ENCODE data around the gene DOK1.

The DOK1 gene

GRCh38 chr2:74577448-74577847, 22.9 kb downstream of the DOK1 start:
- no peaks in the 10 kb centered on the region for H3K79me2 ChIP-seq (ENCODE audit: insufficient read depth, low read depth)
- no peaks in the 10 kb centered on the region for H3K4me1 ChIP-seq (ENCODE audit: low read depth, poor library complexity, severe bottlenecking)
- no peak overlapping the region for H3K4me3 ChIP-seq (IDR thresholded peaks at IDR 0.05; ENCODE audit: insufficient read depth, low read depth, low read length)
- no peak overlapping the region for H2AFZ ChIP-seq (ENCODE audit: low read depth)
- no peak for TF ChIP-seq CTCF (conservative IDR thresholded peaks at IDR 0.05; ENCODE audit: low read depth, low read length)
- no peaks in the 10 kb centered on the region for H4K20me1 ChIP-seq (ENCODE audit: insufficient read depth)
- no peaks in the 10 kb centered on the region for H3K36me3 ChIP-seq (ENCODE audit: insufficient read depth)
- H3K27me3 ChIP-seq (ENCODE audit: insufficient read depth, low read depth), result no peaks in the 10 kb centered on the region
- no peak overlapping the region for H3K9ac ChIP-seq
- H3K27ac ChIP-seq, result no peak overlapping the region
- no peak overlapping the region for H3K4me2 ChIP-seq

- Histone ChIP-seq H2AFZ (ENCODE audit: low read depth) (no peak overlapping the region), H3K27ac (no peak overlapping the region), H3K9ac (no peak overlapping the region), H3K4me3 (IDR thresholded peaks at IDR 0.05; ENCODE audit: insufficient read depth, low read depth, low read length) (no peak overlapping the region), H3K27me3 (ENCODE audit: insufficient read depth, low read depth) (no peaks in the 10 kb centered on the region), H3K79me2 (ENCODE audit: insufficient read depth, low read depth) (no peaks in the 10 kb centered on the region), H3K36me3 (ENCODE audit: insufficient read depth) (no peaks in the 10 kb centered on the region), H3K4me2 (no peak overlapping the region), H3K4me1 (ENCODE audit: low read depth, poor library complexity, severe bottlenecking) (no peaks in the 10 kb centered on the region), H4K20me1 (ENCODE audit: insufficient read depth) (no peaks in the 10 kb centered on the region)
- no peak for TF ChIP-seq CTCF (conservative IDR thresholded peaks at IDR 0.05; ENCODE audit: low read depth, low read length)
These were observed 23.9 kb downstream of the DOK1 start for GRCh38 chr2:74578408-74578807.

DNA sequence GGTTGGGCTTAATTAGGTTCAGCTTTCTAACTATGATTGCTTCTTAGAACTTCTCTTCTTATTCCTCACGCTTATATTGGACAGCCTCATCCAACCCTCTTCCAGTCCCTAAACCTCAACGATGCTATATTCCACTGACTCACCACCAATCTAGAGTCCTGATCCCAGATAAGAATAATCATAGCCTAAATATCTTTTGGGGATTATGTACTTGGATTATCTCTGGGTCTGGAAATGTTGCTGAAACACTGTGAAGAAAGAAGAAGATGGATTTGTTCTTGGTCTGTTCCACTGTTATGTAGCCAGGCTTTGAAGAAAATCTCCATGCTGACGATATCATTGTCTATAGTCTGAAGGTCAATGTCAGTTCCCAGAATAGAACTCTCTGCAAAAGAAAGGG, 26.9 kb downstream of the DOK1 start:
- Histone ChIP-seq H4K20me1 (ENCODE audit: insufficient read depth) (no peaks in the 10 kb centered on the region), H3K4me2 (no peak overlapping the region), H2AFZ (ENCODE audit: low read depth) (no peak overlapping the region), H3K4me3 (IDR thresholded peaks at IDR 0.05; ENCODE audit: insufficient read depth, low read depth, low read length) (no peak overlapping the region), H3K9ac (no peak overlapping the region), H3K27ac (no peak overlapping the region), H3K27me3 (ENCODE audit: insufficient read depth, low read depth) (no peaks in the 10 kb centered on the region), H3K4me1 (ENCODE audit: low read depth, poor library complexity, severe bottlenecking) (peaks cover 12% of the 10 kb centered on the region), H3K79me2 (ENCODE audit: insufficient read depth, low read depth) (no peaks in the 10 kb centered on the region), H3K36me3 (ENCODE audit: insufficient read depth) (no peaks in the 10 kb centered on the region)
- no peak for TF ChIP-seq CTCF (conservative IDR thresholded peaks at IDR 0.05; ENCODE audit: low read depth, low read length)

- Histone ChIP-seq H2AFZ (ENCODE audit: low read depth) (no peak overlapping the region), H3K27ac (no peak overlapping the region), H4K20me1 (ENCODE audit: insufficient read depth) (no peaks in the 10 kb centered on the region), H3K36me3 (ENCODE audit: insufficient read depth) (no peaks in the 10 kb centered on the region), H3K4me1 (ENCODE audit: low read depth, poor library complexity, severe bottlenecking) (peaks cover 12% of the 10 kb centered on the region), H3K9ac (no peak overlapping the region), H3K27me3 (ENCODE audit: insufficient read depth, low read depth) (no peaks in the 10 kb centered on the region), H3K4me3 (IDR thresholded peaks at IDR 0.05; ENCODE audit: insufficient read depth, low read depth, low read length) (no peak overlapping the region), H3K4me2 (no peak overlapping the region), H3K79me2 (ENCODE audit: insufficient read depth, low read depth) (no peaks in the 10 kb centered on the region)
- TF ChIP-seq CTCF (conservative IDR thresholded peaks at IDR 0.05; ENCODE audit: low read depth, low read length), result no peak
These were observed 27.7 kb downstream of the DOK1 start for GRCh38 chr2:74582184-74582583.

DNA sequence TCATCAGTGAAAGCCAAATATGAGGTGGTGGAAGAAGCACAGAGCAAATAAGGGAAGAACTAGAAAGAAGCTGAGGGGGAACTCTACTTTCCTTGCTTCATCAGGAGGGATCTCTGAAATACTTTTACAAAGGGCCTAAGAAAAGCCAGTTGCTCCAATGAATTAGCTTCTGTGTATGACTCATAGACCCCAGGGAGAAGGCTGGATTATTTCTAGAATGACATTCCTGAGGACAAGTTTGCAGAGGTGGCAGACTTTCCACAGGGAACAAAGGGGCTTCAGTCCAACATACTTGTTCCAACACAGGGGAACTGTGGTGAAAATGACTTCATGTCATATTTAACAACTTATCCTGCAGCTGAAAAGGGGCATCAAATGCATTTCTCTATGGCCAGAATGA, 29.0 kb downstream of the DOK1 start:
- Histone ChIP-seq H3K79me2 (ENCODE audit: insufficient read depth, low read depth) (no peaks in the 10 kb centered on the region), H3K4me2 (no peak overlapping the region), H4K20me1 (ENCODE audit: insufficient read depth) (no peaks in the 10 kb centered on the region), H3K27me3 (ENCODE audit: insufficient read depth, low read depth) (no peaks in the 10 kb centered on the region), H3K4me1 (ENCODE audit: low read depth, poor library complexity, severe bottlenecking) (peaks cover 12% of the 10 kb centered on the region), H3K9ac (no peak overlapping the region), H3K27ac (no peak overlapping the region), H3K36me3 (ENCODE audit: insufficient read depth) (no peaks in the 10 kb centered on the region), H2AFZ (ENCODE audit: low read depth) (no peak overlapping the region), H3K4me3 (IDR thresholded peaks at IDR 0.05; ENCODE audit: insufficient read depth, low read depth, low read length) (no peak overlapping the region)
- no peak for TF ChIP-seq CTCF (conservative IDR thresholded peaks at IDR 0.05; ENCODE audit: low read depth, low read length)
